ENCODE measurements around the gene NOD1.

Gene NOD1

GRCh38 chr7:30460246-30460633, 18.3 kb downstream of the NOD1 start:
- Histone ChIP-seq H3K4ac (ENCODE audit: low read length) (no peak overlapping the region), H2BK12ac (ENCODE audit: low read length) (no peak overlapping the region), H3K9ac (ENCODE audit: low read depth, low read length, poor library complexity) (no peak overlapping the region), H3K27ac (replicated peaks; ENCODE audit: low read length) (no peak overlapping the region), H2BK120ac (ENCODE audit: low read depth, low read length) (no peak overlapping the region), H3K4me2 (ENCODE audit: insufficient read depth, low read length, poor library complexity, severe bottlenecking) (no peak overlapping the region), H2AFZ (ENCODE audit: low read length) (no peak overlapping the region), H2BK5ac (ENCODE audit: low read length) (no peak overlapping the region), H3K36me3 (replicated peaks in 1 of 2; ENCODE audit: control insufficient read depth in 2 of 2, insufficient read depth in 2 of 2, low read length in 2 of 2) (peaks cover 0 to 12% of the 10 kb centered on the region in 2 donors), H3K18ac (ENCODE audit: low read length) (no peak overlapping the region), H4K91ac (ENCODE audit: low read depth, low read length, poor library complexity) (no peak overlapping the region), H2BK15ac (ENCODE audit: low read length) (no peak overlapping the region), H3K4me1 (ENCODE audit: control insufficient read depth in 2 of 2, insufficient read depth in 1 of 2, low read depth in 1 of 2, low read length in 2 of 2) (peaks cover 3 to 6% of the 10 kb centered on the region in 2 donors), H3K79me1 (ENCODE audit: low read depth, low read length) (no peaks in the 10 kb centered on the region), H3K23ac (ENCODE audit: low read depth, low read length, poor library complexity) (no peak overlapping the region), H3K27me3 (ENCODE audit: control insufficient read depth in 3 of 3, insufficient read depth in 3 of 3, low read depth in 1 of 3, low read length in 3 of 3) (no peaks in the 10 kb centered on the region), H2AK5ac (ENCODE audit: low read depth, low read length) (no peak overlapping the region), H3K4me3 (ENCODE audit: low read length in 2 of 2) (no peak overlapping the region), H3K14ac (ENCODE audit: low read length) (no peak overlapping the region), H4K8ac (ENCODE audit: low read depth, low read length) (no peak overlapping the region), H3K9me3 (replicated peaks in 1 of 2; ENCODE audit: control insufficient read depth in 2 of 2, insufficient read depth in 1 of 2, low read depth in 1 of 2, low read length in 2 of 2) (no peaks in the 10 kb centered on the region)
- DNase-seq (ENCODE audit: low spot score): no peak
- no CpG with 5 or more reads among the region's 4 CpGs for WGBS, 2 donors (ENCODE audit: extremely low coverage in 2 of 2, insufficient read length in 2 of 2, insufficient replicate concordance in 1 of 2)

DNA sequence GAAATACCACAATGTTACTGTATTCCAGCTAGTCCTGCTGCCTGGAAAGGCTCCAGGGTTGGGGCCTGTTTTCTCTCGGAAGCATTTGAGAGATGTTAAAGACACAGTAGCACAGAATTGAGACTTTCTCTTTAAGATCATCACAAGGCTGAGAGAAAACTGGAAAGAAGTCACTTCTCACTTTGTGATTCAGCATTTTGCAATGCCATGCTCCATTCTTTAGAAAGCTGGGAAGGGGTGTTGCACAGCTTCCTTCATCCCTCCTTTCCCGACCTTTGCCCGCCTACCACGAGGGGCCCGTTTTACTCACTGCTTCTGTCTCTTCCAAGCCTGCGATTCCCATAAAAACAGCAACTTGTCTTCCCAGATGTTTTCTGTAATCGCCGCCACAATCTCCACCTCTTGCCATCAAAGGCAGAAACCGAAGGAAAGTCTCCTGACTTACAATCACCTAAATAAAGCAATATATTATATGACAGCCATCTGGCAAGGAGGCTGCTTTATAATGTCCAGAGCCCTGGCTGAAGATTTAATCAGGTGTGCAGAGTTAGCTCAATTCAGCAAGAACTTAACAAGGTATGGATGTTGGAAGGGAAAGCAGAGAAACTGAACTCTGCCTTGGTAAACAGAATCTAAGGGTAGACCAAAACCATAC, 18.9 kb downstream of the NOD1 start:
- Histone ChIP-seq H3K4me3 (ENCODE audit: low read length in 2 of 2) (no peak overlapping the region), H2AFZ (ENCODE audit: low read length) (peak overlapping the region; percentile 54), H3K14ac (ENCODE audit: low read length) (no peak overlapping the region), H3K4me2 (ENCODE audit: insufficient read depth, low read length, poor library complexity, severe bottlenecking) (no peak overlapping the region), H2BK12ac (ENCODE audit: low read length) (no peak overlapping the region), H3K36me3 (replicated peaks in 1 of 2; ENCODE audit: control insufficient read depth in 2 of 2, insufficient read depth in 2 of 2, low read length in 2 of 2) (peaks cover 2 to 17% of the 10 kb centered on the region in 2 donors), H3K9me3 (replicated peaks in 1 of 2; ENCODE audit: control insufficient read depth in 2 of 2, insufficient read depth in 1 of 2, low read depth in 1 of 2, low read length in 2 of 2) (no peaks in the 10 kb centered on the region), H4K91ac (ENCODE audit: low read depth, low read length, poor library complexity) (no peak overlapping the region), H4K8ac (ENCODE audit: low read depth, low read length) (no peak overlapping the region), H2BK5ac (ENCODE audit: low read length) (no peak overlapping the region), H3K4ac (ENCODE audit: low read length) (no peak overlapping the region), H3K79me1 (ENCODE audit: low read depth, low read length) (no peaks in the 10 kb centered on the region), H3K27me3 (ENCODE audit: control insufficient read depth in 3 of 3, insufficient read depth in 3 of 3, low read depth in 1 of 3, low read length in 3 of 3) (no peaks in the 10 kb centered on the region), H2BK120ac (ENCODE audit: low read depth, low read length) (no peak overlapping the region), H3K27ac (replicated peaks; ENCODE audit: low read length) (no peak overlapping the region), H3K18ac (ENCODE audit: low read length) (no peak overlapping the region), H3K9ac (ENCODE audit: low read depth, low read length, poor library complexity) (no peak overlapping the region), H2AK5ac (ENCODE audit: low read depth, low read length) (no peak overlapping the region), H3K4me1 (ENCODE audit: control insufficient read depth in 2 of 2, insufficient read depth in 1 of 2, low read depth in 1 of 2, low read length in 2 of 2) (peaks cover 3 to 6% of the 10 kb centered on the region in 2 donors), H3K23ac (ENCODE audit: low read depth, low read length, poor library complexity) (no peak overlapping the region), H2BK15ac (ENCODE audit: low read length) (no peak overlapping the region)
- DNase-seq (ENCODE audit: low spot score): no peak
- WGBS, 2 donors (ENCODE audit: extremely low coverage in 2 of 2, insufficient read length in 2 of 2, insufficient replicate concordance in 1 of 2): no CpG with 5 or more reads among the region's 9 CpGs

DNA sequence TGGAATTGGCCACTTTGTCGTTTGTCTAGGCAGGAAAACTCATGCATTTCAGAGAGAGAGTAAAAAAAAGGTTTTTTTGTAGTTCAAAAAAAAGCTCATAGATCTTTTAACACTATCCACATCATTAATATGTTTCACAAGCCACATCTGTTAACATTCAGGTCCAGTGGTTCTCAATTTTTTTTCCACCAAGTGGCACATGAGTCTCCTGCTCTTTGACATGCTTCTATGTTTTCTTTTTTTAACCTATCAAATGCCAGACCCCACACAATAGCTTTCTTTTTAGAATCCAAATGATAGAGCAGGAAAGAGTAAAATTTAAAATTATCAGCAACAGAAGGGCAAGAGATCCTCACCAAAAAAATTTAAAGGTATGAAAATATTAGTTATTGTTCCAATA, 20.3 kb downstream of the NOD1 start:
- no peak overlapping the region for H3K9ac ChIP-seq (ENCODE audit: low read depth, low read length, poor library complexity)
- peaks cover 2 to 19% of the 10 kb centered on the region in 2 donors for H3K36me3 ChIP-seq (replicated peaks in 1 of 2; ENCODE audit: control insufficient read depth in 2 of 2, insufficient read depth in 2 of 2, low read length in 2 of 2)
- H2AFZ ChIP-seq (ENCODE audit: low read length): no peak overlapping the region
- no peak overlapping the region for H2BK15ac ChIP-seq (ENCODE audit: low read length)
- H2BK12ac ChIP-seq (ENCODE audit: low read length): no peak overlapping the region
- no peak overlapping the region for H2BK120ac ChIP-seq (ENCODE audit: low read depth, low read length)
- no peak for DNase-seq (ENCODE audit: low spot score)
- no peak overlapping the region for H3K27ac ChIP-seq (replicated peaks; ENCODE audit: low read length)
- no CpG with 5 or more reads among the region's 1 CpG for WGBS, 2 donors (ENCODE audit: extremely low coverage in 2 of 2, insufficient read length in 2 of 2, insufficient replicate concordance in 1 of 2)
- H3K9me3 ChIP-seq (replicated peaks in 1 of 2; ENCODE audit: control insufficient read depth in 2 of 2, insufficient read depth in 1 of 2, low read depth in 1 of 2, low read length in 2 of 2): no peaks in the 10 kb centered on the region
- no peaks in the 10 kb centered on the region for H3K79me1 ChIP-seq (ENCODE audit: low read depth, low read length)
- no peak overlapping the region for H3K23ac ChIP-seq (ENCODE audit: low read depth, low read length, poor library complexity)
- H3K4me3 ChIP-seq (ENCODE audit: low read length in 2 of 2): no peak overlapping the region
- no peak overlapping the region for H3K14ac ChIP-seq (ENCODE audit: low read length)
- H4K91ac ChIP-seq (ENCODE audit: low read depth, low read length, poor library complexity): no peak overlapping the region
- no peak overlapping the region for H3K18ac ChIP-seq (ENCODE audit: low read length)
- no peak overlapping the region for H3K4me2 ChIP-seq (ENCODE audit: insufficient read depth, low read length, poor library complexity, severe bottlenecking)
- no peak overlapping the region for H3K4ac ChIP-seq (ENCODE audit: low read length)
- no peak overlapping the region for H2AK5ac ChIP-seq (ENCODE audit: low read depth, low read length)
- no peaks in the 10 kb centered on the region for H3K27me3 ChIP-seq (ENCODE audit: control insufficient read depth in 3 of 3, insufficient read depth in 3 of 3, low read depth in 1 of 3, low read length in 3 of 3)
- H4K8ac ChIP-seq (ENCODE audit: low read depth, low read length): no peak overlapping the region
- H3K4me1 ChIP-seq (ENCODE audit: control insufficient read depth in 2 of 2, insufficient read depth in 1 of 2, low read depth in 1 of 2, low read length in 2 of 2): peaks cover 0 to 6% of the 10 kb centered on the region in 2 donors
- no peak overlapping the region for H2BK5ac ChIP-seq (ENCODE audit: low read length)

DNA sequence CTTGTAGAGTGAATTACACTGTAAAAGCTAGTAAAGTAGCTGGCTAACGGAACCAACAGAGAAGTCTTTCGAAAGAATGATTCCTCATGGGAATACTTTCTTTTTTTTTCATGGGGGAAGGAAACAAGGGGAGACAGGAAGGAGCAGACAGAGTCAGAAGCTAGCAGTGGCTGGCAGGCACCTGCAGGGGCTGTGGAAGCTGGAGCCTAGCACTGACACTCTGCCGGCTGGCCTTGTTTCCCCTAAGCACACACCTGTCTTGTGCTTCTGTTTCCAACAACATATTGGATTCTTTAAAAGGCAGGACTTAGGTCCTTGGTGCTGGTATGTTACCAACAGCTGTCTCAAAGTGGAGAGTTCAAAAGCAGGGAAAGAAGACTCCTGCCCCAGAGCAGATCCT, 24.7 kb downstream of the NOD1 start:
- Histone ChIP-seq H3K4me3 (ENCODE audit: low read length in 2 of 2) (no peak overlapping the region), H4K91ac (ENCODE audit: low read depth, low read length, poor library complexity) (no peak overlapping the region), H3K4ac (ENCODE audit: low read length) (no peak overlapping the region), H2AK5ac (ENCODE audit: low read depth, low read length) (no peak overlapping the region), H3K9me3 (replicated peaks in 1 of 2; ENCODE audit: control insufficient read depth in 2 of 2, insufficient read depth in 1 of 2, low read depth in 1 of 2, low read length in 2 of 2) (no peaks in the 10 kb centered on the region), H3K4me2 (ENCODE audit: insufficient read depth, low read length, poor library complexity, severe bottlenecking) (no peak overlapping the region), H3K4me1 (ENCODE audit: control insufficient read depth in 2 of 2, insufficient read depth in 1 of 2, low read depth in 1 of 2, low read length in 2 of 2) (no peaks in the 10 kb centered on the region), H2BK15ac (ENCODE audit: low read length) (no peak overlapping the region), H3K27ac (replicated peaks; ENCODE audit: low read length) (no peak overlapping the region), H3K9ac (ENCODE audit: low read depth, low read length, poor library complexity) (no peak overlapping the region), H3K18ac (ENCODE audit: low read length) (no peak overlapping the region), H3K36me3 (replicated peaks in 1 of 2; ENCODE audit: control insufficient read depth in 2 of 2, insufficient read depth in 2 of 2, low read length in 2 of 2) (peaks cover 5 to 41% of the 10 kb centered on the region in 2 donors), H3K27me3 (ENCODE audit: control insufficient read depth in 3 of 3, insufficient read depth in 3 of 3, low read depth in 1 of 3, low read length in 3 of 3) (no peaks in the 10 kb centered on the region), H2BK12ac (ENCODE audit: low read length) (no peak overlapping the region), H3K79me1 (ENCODE audit: low read depth, low read length) (no peaks in the 10 kb centered on the region), H4K8ac (ENCODE audit: low read depth, low read length) (no peak overlapping the region), H3K23ac (ENCODE audit: low read depth, low read length, poor library complexity) (no peak overlapping the region), H2BK120ac (ENCODE audit: low read depth, low read length) (no peak overlapping the region), H2AFZ (ENCODE audit: low read length) (no peak overlapping the region), H2BK5ac (ENCODE audit: low read length) (no peak overlapping the region), H3K14ac (ENCODE audit: low read length) (no peak overlapping the region)
- WGBS, 2 donors (ENCODE audit: extremely low coverage in 2 of 2, insufficient read length in 2 of 2, insufficient replicate concordance in 1 of 2): no CpG with 5 or more reads among the region's 3 CpGs
- DNase-seq (ENCODE audit: low spot score): no peak
